ENCODE results near the gene ZNF148.

Gene ZNF148

GRCh38 chr3:125221831-125222230 lies 153.3 kb downstream of the ZNF148 start:
- TF ChIP-seq POLR2AphosphoS5 (IDR thresholded peaks at IDR 0.05; ENCODE audit: low read depth) (no peak), SPI1 (IDR thresholded peaks at IDR 0.05; ENCODE audit: borderline replicate concordance, low read depth) (no peak), GABPA (IDR thresholded peaks at IDR 0.05; ENCODE audit: low read depth) (no peak)
- TF ChIP-seq, protein P1, sequence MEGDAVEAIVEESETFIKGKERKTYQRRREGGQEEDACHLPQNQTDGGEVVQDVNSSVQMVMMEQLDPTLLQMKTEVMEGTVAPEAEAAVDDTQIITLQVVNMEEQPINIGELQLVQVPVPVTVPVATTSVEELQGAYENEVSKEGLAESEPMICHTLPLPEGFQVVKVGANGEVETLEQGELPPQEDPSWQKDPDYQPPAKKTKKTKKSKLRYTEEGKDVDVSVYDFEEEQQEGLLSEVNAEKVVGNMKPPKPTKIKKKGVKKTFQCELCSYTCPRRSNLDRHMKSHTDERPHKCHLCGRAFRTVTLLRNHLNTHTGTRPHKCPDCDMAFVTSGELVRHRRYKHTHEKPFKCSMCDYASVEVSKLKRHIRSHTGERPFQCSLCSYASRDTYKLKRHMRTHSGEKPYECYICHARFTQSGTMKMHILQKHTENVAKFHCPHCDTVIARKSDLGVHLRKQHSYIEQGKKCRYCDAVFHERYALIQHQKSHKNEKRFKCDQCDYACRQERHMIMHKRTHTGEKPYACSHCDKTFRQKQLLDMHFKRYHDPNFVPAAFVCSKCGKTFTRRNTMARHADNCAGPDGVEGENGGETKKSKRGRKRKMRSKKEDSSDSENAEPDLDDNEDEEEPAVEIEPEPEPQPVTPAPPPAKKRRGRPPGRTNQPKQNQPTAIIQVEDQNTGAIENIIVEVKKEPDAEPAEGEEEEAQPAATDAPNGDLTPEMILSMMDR (IDR thresholded peaks at IDR 0.05; ENCODE audit: insufficient read depth, low read length): no peak
- TF ChIP-seq, protein P2, sequence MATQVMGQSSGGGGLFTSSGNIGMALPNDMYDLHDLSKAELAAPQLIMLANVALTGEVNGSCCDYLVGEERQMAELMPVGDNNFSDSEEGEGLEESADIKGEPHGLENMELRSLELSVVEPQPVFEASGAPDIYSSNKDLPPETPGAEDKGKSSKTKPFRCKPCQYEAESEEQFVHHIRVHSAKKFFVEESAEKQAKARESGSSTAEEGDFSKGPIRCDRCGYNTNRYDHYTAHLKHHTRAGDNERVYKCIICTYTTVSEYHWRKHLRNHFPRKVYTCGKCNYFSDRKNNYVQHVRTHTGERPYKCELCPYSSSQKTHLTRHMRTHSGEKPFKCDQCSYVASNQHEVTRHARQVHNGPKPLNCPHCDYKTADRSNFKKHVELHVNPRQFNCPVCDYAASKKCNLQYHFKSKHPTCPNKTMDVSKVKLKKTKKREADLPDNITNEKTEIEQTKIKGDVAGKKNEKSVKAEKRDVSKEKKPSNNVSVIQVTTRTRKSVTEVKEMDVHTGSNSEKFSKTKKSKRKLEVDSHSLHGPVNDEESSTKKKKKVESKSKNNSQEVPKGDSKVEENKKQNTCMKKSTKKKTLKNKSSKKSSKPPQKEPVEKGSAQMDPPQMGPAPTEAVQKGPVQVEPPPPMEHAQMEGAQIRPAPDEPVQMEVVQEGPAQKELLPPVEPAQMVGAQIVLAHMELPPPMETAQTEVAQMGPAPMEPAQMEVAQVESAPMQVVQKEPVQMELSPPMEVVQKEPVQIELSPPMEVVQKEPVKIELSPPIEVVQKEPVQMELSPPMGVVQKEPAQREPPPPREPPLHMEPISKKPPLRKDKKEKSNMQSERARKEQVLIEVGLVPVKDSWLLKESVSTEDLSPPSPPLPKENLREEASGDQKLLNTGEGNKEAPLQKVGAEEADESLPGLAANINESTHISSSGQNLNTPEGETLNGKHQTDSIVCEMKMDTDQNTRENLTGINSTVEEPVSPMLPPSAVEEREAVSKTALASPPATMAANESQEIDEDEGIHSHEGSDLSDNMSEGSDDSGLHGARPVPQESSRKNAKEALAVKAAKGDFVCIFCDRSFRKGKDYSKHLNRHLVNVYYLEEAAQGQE (IDR thresholded peaks at IDR 0.05; ENCODE audit: insufficient replicate concordance, low read depth): no peak
- no peak overlapping the region for H3K27ac ChIP-seq (replicated peaks)
- DNase-seq (ENCODE audit: low read depth in 1 of 2, low spot score in 1 of 2): no peak
- H3K4me3 ChIP-seq (replicated peaks; ENCODE audit: insufficient read depth, low read length): no peak overlapping the region
- H3K27me3 ChIP-seq (ENCODE audit: insufficient read depth, poor library complexity, severe bottlenecking): no peaks in the 10 kb centered on the region

GRCh38 chr3:125220727-125221429 lies 154.2 kb downstream of the ZNF148 start:
- no peak for DNase-seq (ENCODE audit: low read depth in 1 of 2, low spot score in 1 of 2)
- H3K4me3 ChIP-seq (replicated peaks; ENCODE audit: insufficient read depth, low read length): no peak overlapping the region
- TF ChIP-seq POLR2AphosphoS5 (IDR thresholded peaks at IDR 0.05; ENCODE audit: low read depth): no peak

GRCh38 chr3:125220183-125220582 lies 154.9 kb downstream of the ZNF148 start:
- DNase-seq (ENCODE audit: low read depth in 1 of 2, low spot score in 1 of 2): no peak
- H3K27me3 ChIP-seq (ENCODE audit: insufficient read depth, poor library complexity, severe bottlenecking): no peaks in the 10 kb centered on the region
- TF ChIP-seq POLR2AphosphoS5 (IDR thresholded peaks at IDR 0.05; ENCODE audit: low read depth): no peak
- TF ChIP-seq SPI1 (IDR thresholded peaks at IDR 0.05; ENCODE audit: borderline replicate concordance, low read depth): no peak
- TF ChIP-seq GABPA (IDR thresholded peaks at IDR 0.05; ENCODE audit: low read depth): no peak
- TF ChIP-seq, protein P2 (IDR thresholded peaks at IDR 0.05; ENCODE audit: insufficient replicate concordance, low read depth): no peak
- TF ChIP-seq, protein P1 (IDR thresholded peaks at IDR 0.05; ENCODE audit: insufficient read depth, low read length): no peak
- H3K27ac ChIP-seq (replicated peaks): no peak overlapping the region
- no peak overlapping the region for H3K4me3 ChIP-seq (replicated peaks; ENCODE audit: insufficient read depth, low read length)

More at GRCh38 chr3:125220727-125221429, 154.2 kb downstream of the ZNF148 start:
- H3K27me3 ChIP-seq (ENCODE audit: insufficient read depth, poor library complexity, severe bottlenecking): no peaks in the 10 kb centered on the region
- no peak overlapping the region for H3K27ac ChIP-seq (replicated peaks)

DNA sequence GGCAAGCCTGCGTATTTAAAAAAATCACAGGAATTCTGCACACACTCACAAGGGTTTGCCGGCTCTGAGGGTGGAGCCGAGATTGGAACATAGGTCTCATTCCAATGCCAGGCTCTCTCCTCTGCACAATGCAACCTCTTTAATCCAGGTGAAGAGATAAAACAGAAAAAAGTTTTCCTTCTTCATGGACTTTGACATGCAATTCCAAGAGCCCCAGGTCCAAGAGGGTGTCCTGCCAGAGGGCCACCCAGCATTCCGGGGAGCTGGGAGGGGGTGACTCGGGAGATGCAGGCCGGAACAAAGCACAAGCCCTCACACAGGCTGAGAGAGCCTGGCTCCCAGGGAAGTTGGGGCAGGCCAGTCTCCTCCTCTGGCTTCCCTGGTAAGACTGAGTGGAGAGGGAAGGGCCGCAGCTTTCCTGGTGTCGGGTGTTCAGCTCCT lies 155.8 kb downstream of the ZNF148 start:
- no peak for TF ChIP-seq GABPA (IDR thresholded peaks at IDR 0.05; ENCODE audit: low read depth)
- no peak for TF ChIP-seq POLR2AphosphoS5 (IDR thresholded peaks at IDR 0.05; ENCODE audit: low read depth)
- TF ChIP-seq, protein P2 (IDR thresholded peaks at IDR 0.05; ENCODE audit: insufficient replicate concordance, low read depth): no peak
- TF ChIP-seq, protein P1 (IDR thresholded peaks at IDR 0.05; ENCODE audit: insufficient read depth, low read length): no peak
- no peak for TF ChIP-seq SPI1 (IDR thresholded peaks at IDR 0.05; ENCODE audit: borderline replicate concordance, low read depth)
- no peak overlapping the region for H3K4me3 ChIP-seq (replicated peaks; ENCODE audit: insufficient read depth, low read length)
- H3K27ac ChIP-seq (replicated peaks): no peak overlapping the region
- DNase-seq (ENCODE audit: low read depth in 1 of 2, low spot score in 1 of 2): no peak
- no peaks in the 10 kb centered on the region for H3K27me3 ChIP-seq (ENCODE audit: insufficient read depth, poor library complexity, severe bottlenecking)
